Neural progenitor cell (in vitro differentiated cells): ENCODE results near the gene PPP4R1. TPM values are rescaled to one million over a fixed set of nuclear protein-coding genes. Genes with fewer than 3 reads are reported as not detected.

Source experiments
- DNase-seq: peaks from one replicate; pipeline ENCODE4 v3.0.0-alpha.2; 2016; ENCODE audit warnings: low spot score
- H2AFZ ChIP-seq: fragments of 200-600 bp; sonication (generic); replicated peaks from 2 replicates; pipeline ENCODE4 v1.6.1; 2016; ENCODE audit warnings: antibody characterized with exemption
- H3F3A ChIP-seq: fragments of 200-600 bp; sonication (generic); 2 replicates; pipeline ENCODE4 v1.6.1; 2016; ENCODE audit warnings: antibody characterized with exemption, low read depth
- H3K27ac ChIP-seq: fragments of 200-600 bp; sonication (generic); 2 replicates; pipeline ENCODE4 v1.5.1; 2016; ENCODE audit warnings: mild to moderate bottlenecking
- H3K27me3 ChIP-seq: fragments of 200-600 bp; sonication (generic); 2 replicates; pipeline ENCODE4 v1.6.1; 2016; ENCODE audit warnings: mild to moderate bottlenecking, moderate library complexity
- H3K36me3 ChIP-seq: fragments of 200-600 bp; sonication (generic); 2 replicates; pipeline ENCODE4 v1.5.1; 2016
- H3K4me1 ChIP-seq: fragments of 200-600 bp; sonication (generic); 2 replicates; pipeline ENCODE4 v1.6.1; 2016; ENCODE audit warnings: mixed run types
- H3K4me2 ChIP-seq: fragments of 200-600 bp; sonication (generic); 2 replicates; pipeline ENCODE4 v1.6.1; 2016
- H3K4me3 ChIP-seq: fragments of 200-600 bp; sonication (generic); 2 replicates; pipeline ENCODE4 v1.5.1; 2016
- H3K79me2 ChIP-seq: fragments of 200-600 bp; sonication (generic); 2 replicates; pipeline ENCODE4 v1.6.1; 2016; ENCODE audit warnings: low read depth
- H3K9ac ChIP-seq: fragments of 200-600 bp; sonication (generic); 2 replicates; pipeline ENCODE4 v1.6.1; 2016
- H3K9me3 ChIP-seq: fragments of 200-600 bp; sonication (generic); 2 replicates; pipeline ENCODE4 v1.5.1; 2016; ENCODE audit warnings: low read depth
- H4K20me1 ChIP-seq: fragments of 200-600 bp; sonication (generic); 2 replicates; pipeline ENCODE4 v1.6.1; 2016; ENCODE audit warnings: low read depth
- H3K27ac Mint-ChIP-seq: 3 replicates; pipeline ENCODE4 v1.8.0; 2021; ENCODE audit warnings: mixed read lengths
- H3K27me3 Mint-ChIP-seq: 2 replicates; pipeline ENCODE4 v1.8.0; 2022; ENCODE audit warnings: low read depth, mild to moderate bottlenecking, inconsistent platforms, moderate library complexity, mixed read lengths; ENCODE audit not compliant: insufficient read depth
- H3K36me3 Mint-ChIP-seq: 3 replicates; pipeline ENCODE4 v1.8.0; 2021; ENCODE audit warnings: mixed read lengths
- H3K4me1 Mint-ChIP-seq: 3 replicates; pipeline ENCODE4 v1.8.0; 2021; ENCODE audit warnings: mixed read lengths
- H3K4me3 Mint-ChIP-seq: 3 replicates; pipeline ENCODE4 v1.8.0; 2021; ENCODE audit warnings: mild to moderate bottlenecking, moderate library complexity, mixed read lengths
- H3K9me3 Mint-ChIP-seq: 3 replicates; pipeline ENCODE4 v1.8.0; 2020; ENCODE audit warnings: mixed read lengths
- CTCF ChIP-seq: fragments of 200-600 bp; sonication (generic); IDR thresholded peaks from 2 replicates; pipeline ENCODE4 v1.5.1; 2017; ENCODE audit warnings: antibody characterized with exemption, mild to moderate bottlenecking
- EZH2 ChIP-seq: fragments of 200-600 bp; sonication (generic); IDR thresholded peaks from 2 replicates; pipeline ENCODE4 v1.6.1; 2017; ENCODE audit warnings: antibody characterized with exemption, mild to moderate bottlenecking, moderate library complexity
- EZH2phosphoT487 ChIP-seq: fragments of 200-600 bp; sonication (generic); IDR thresholded peaks from 2 replicates; pipeline ENCODE4 v1.6.1; 2017; ENCODE audit warnings: antibody characterized with exemption
- total RNA-seq: library from RNA; depleted of rRNA; stranded (reverse); fragments of >200 nt; gene quantifications from 2 replicates; pipeline ENCODE4 v1.2.3, GENCODE V29; 2015; ENCODE audit warnings: low replicate concordance

The PPP4R1 gene
- total RNA-seq, 1 donor from 2014 or later: 102 TPM

GRCh38 chr18:9530226-9531009, 83.9 kb downstream of the PPP4R1 start:
- no peak for DNase-seq
- no peak for TF ChIP-seq CTCF
- no peak for TF ChIP-seq EZH2
- no peak for TF ChIP-seq EZH2phosphoT487

GRCh38 chr18:9526458-9526857, 87.9 kb downstream of the PPP4R1 start:
- TF ChIP-seq CTCF: no peak
- Histone ChIP-seq H3K4me1 (no peaks in the 10 kb centered on the region), H4K20me1 (no peaks in the 10 kb centered on the region), H2AFZ (no peak overlapping the region), H3K4me3 (no peak overlapping the region), H3K36me3 (peaks cover 7% of the 10 kb centered on the region), H3K79me2 (no peaks in the 10 kb centered on the region), H3K9ac (no peak overlapping the region), H3K9me3 (peaks cover 7% of the 10 kb centered on the region), H3K27me3 (no peaks in the 10 kb centered on the region), H3F3A (no peaks in the 10 kb centered on the region), H3K4me2 (no peak overlapping the region), H3K27ac (no peak overlapping the region)
- Mint-ChIP-seq H3K36me3 (peaks cover 55% of the 10 kb centered on the region), H3K4me1 (no peaks in the 10 kb centered on the region), H3K9me3 (peaks cover 10% of the 10 kb centered on the region), H3K27ac (no peak overlapping the region), H3K27me3 (no peaks in the 10 kb centered on the region), H3K4me3 (no peak overlapping the region)
- no peak for DNase-seq

More at GRCh38 chr18:9530226-9531009, 83.9 kb downstream of the PPP4R1 start:
- H3K4me3 ChIP-seq: no peak overlapping the region
- H3K4me2 ChIP-seq: no peak overlapping the region
- no peaks in the 10 kb centered on the region for H3K79me2 ChIP-seq
- no peaks in the 10 kb centered on the region for H3F3A ChIP-seq
- H3K4me1 ChIP-seq: no peaks in the 10 kb centered on the region
- peaks cover 10% of the 10 kb centered on the region for H3K9me3 Mint-ChIP-seq
- H3K4me3 Mint-ChIP-seq: no peak overlapping the region
- no peaks in the 10 kb centered on the region for H3K27me3 ChIP-seq
- H3K27me3 Mint-ChIP-seq: no peaks in the 10 kb centered on the region
- H2AFZ ChIP-seq: no peak overlapping the region
- peaks cover 8% of the 10 kb centered on the region for H3K4me1 Mint-ChIP-seq
- H3K9ac ChIP-seq: no peak overlapping the region
- peaks cover 7% of the 10 kb centered on the region for H3K9me3 ChIP-seq
- no peak overlapping the region for H3K27ac ChIP-seq
- H4K20me1 ChIP-seq: no peaks in the 10 kb centered on the region
- no peak overlapping the region for H3K27ac Mint-ChIP-seq
- peaks cover 5% of the 10 kb centered on the region for H3K36me3 ChIP-seq
- H3K36me3 Mint-ChIP-seq: peaks cover 46% of the 10 kb centered on the region

GRCh38 chr18:9522952-9523351, 91.4 kb downstream of the PPP4R1 start:
- no peak overlapping the region for H2AFZ ChIP-seq
- H3K4me1 ChIP-seq: no peaks in the 10 kb centered on the region
- H3K79me2 ChIP-seq: no peaks in the 10 kb centered on the region
- no peaks in the 10 kb centered on the region for H3F3A ChIP-seq
- H3K27me3 ChIP-seq: no peaks in the 10 kb centered on the region
- no peak overlapping the region for H3K4me3 ChIP-seq
- no peak overlapping the region for H3K27ac Mint-ChIP-seq
- DNase-seq: no peak
- no peak overlapping the region for H3K4me3 Mint-ChIP-seq
- H3K4me2 ChIP-seq: no peak overlapping the region
- H3K9me3 Mint-ChIP-seq: peaks cover 7% of the 10 kb centered on the region
- no peaks in the 10 kb centered on the region for H4K20me1 ChIP-seq
- H3K36me3 Mint-ChIP-seq: peaks cover 38% of the 10 kb centered on the region
- peaks cover 11% of the 10 kb centered on the region for H3K36me3 ChIP-seq
- H3K4me1 Mint-ChIP-seq: no peaks in the 10 kb centered on the region
- H3K27ac ChIP-seq: no peak overlapping the region
- H3K9me3 ChIP-seq: peaks cover 5% of the 10 kb centered on the region
- TF ChIP-seq EZH2phosphoT487 (no peak), CTCF (no peak), EZH2 (no peak)
- no peaks in the 10 kb centered on the region for H3K27me3 Mint-ChIP-seq
- no peak overlapping the region for H3K9ac ChIP-seq
